K562 (cell line): ENCODE data around the gene ZCWPW1. TPM values are rescaled to one million over a fixed set of nuclear protein-coding genes. Genes with fewer than 3 reads are reported as not detected.
A peak's percentile ranks its signal among the peaks of the same experiment; 100 is the strongest.
"Not testable (repeated sequence)": the region's sequence is repeated elsewhere in the genome, so short reads cannot be mapped to it uniquely, and the experiment has no call there.

ENCODE experiments used
- ATAC-seq: fragments of 200-7000 bp; cut with Tn5 transposase; 3 replicates; pipeline ENCODE4 v1.9.1; 2020; ENCODE audit warnings: moderate library complexity
- BruUV-seq: library from RNA; stranded (reverse); fragments of 400-500 nt; replicated peaks from 2 replicates; lab custom pipeline; 2021; lab: Mats Ljungman, UMichigan
- CTCF ChIA-PET: fragments of 300-600 bp; formaldehyde crosslinking; extraction: SDS; loops from one replicate; lab custom pipeline; 2021; ENCODE audit warnings: low intra/inter-chr PET ratio; lab: Yijun Ruan, JAX
- POLR2A ChIA-PET: fragments of 300-600, 350-650 bp; sonication (Branson Sonifier 250); formaldehyde crosslinking; extraction: SDS; loops from one replicate; lab custom pipeline; 2021; ENCODE audit warnings: antibody characterized with exemption, inconsistent platforms; lab: Yijun Ruan, JAX
- DNase-seq, 4 experiments: peaks; one replicate each; pipeline versions ENCODE4 v3.0.0 to v3.0.0-alpha.2; 2011 to 2018; ENCODE audit warnings: low spot score in 3 of 4, mixed read lengths in 3 of 4; ENCODE audit errors: extremely low read depth in 1 of 4
- FAIRE-seq: peaks from 2 replicates; lab custom pipeline; 2011; peaks lifted over from hg19 to GRCh38; lab: Jason Lieb, UNC
- H2AFZ ChIP-seq: 2 replicates; pipeline ENCODE4 v1.6.0; 2011; ENCODE audit warnings: low read depth, low read length, control low read depth, inconsistent platforms
- H3K27ac ChIP-seq: fragments of 200-600 bp; 3 replicates; pipeline ENCODE4 v1.8.0; 2011; ENCODE audit warnings: low read depth, mild to moderate bottlenecking, control low read depth, inconsistent platforms, low read length, moderate library complexity, mixed read lengths; ENCODE audit errors: extremely low read depth
- H3K27me3 ChIP-seq, 2 experiments: fragments of 300-600 bp in 1 of 2; 2 replicates in 1 of 2; 3 replicates in 1 of 2; pipeline versions ENCODE4 v1.6.0 to v1.8.0; 2011; ENCODE audit warnings: inconsistent platforms in 2 of 2, low read length in 2 of 2, mild to moderate bottlenecking in 1 of 2, mixed read lengths in 1 of 2, moderate library complexity in 1 of 2; ENCODE audit not compliant: control insufficient read depth in 2 of 2, insufficient read depth in 2 of 2
- H3K36me3 ChIP-seq: fragments of 300-600 bp; 3 replicates; pipeline ENCODE4 v1.8.0; 2011; ENCODE audit warnings: mild to moderate bottlenecking, low read length, inconsistent platforms; ENCODE audit not compliant: control insufficient read depth, insufficient read depth
- H3K4me1 ChIP-seq, 2 experiments: fragments of 200-600 bp in 1 of 2; replicated peaks in 1 of 2; 2 replicates in 1 of 2; 3 replicates in 1 of 2; pipeline versions ENCODE4 v1.5.1 to v1.8.0; 2011; ENCODE audit warnings: inconsistent platforms in 2 of 2, low read length in 2 of 2, mild to moderate bottlenecking in 1 of 2, mixed read lengths in 1 of 2, moderate library complexity in 1 of 2; ENCODE audit not compliant: control insufficient read depth in 2 of 2, insufficient read depth in 2 of 2
- H3K4me2 ChIP-seq: 2 replicates; pipeline ENCODE4 v1.6.1; 2011; ENCODE audit warnings: low read length, control low read depth, inconsistent platforms, mixed read lengths; ENCODE audit not compliant: insufficient read depth
- H3K4me3 ChIP-seq: fragments of 200-600 bp; sonication (generic), shearing (Covaris generic); 2 replicates; pipeline ENCODE4 v1.5.1; 2016; ENCODE audit warnings: control low read depth, inconsistent platforms
- H3K79me2 ChIP-seq: fragments of 200-600 bp; 3 replicates; pipeline ENCODE4 v1.8.0; 2011; ENCODE audit warnings: low read length, inconsistent platforms; ENCODE audit not compliant: control insufficient read depth, insufficient read depth
- H3K9ac ChIP-seq, 2 experiments: 2 replicates each; pipeline versions ENCODE4 v1.6.0 to v1.6.1; 2011; ENCODE audit warnings: low read depth in 2 of 2, low read length in 2 of 2, control low read depth in 1 of 2, inconsistent platforms in 1 of 2, mild to moderate bottlenecking in 1 of 2, mixed read lengths in 1 of 2; ENCODE audit not compliant: insufficient read depth in 1 of 2
- H3K9me1 ChIP-seq: one replicate; pipeline ENCODE4 v1.6.0; 2011; ENCODE audit warnings: inconsistent platforms, mild to moderate bottlenecking, low read length, moderate library complexity; ENCODE audit not compliant: control insufficient read depth, insufficient read depth
- H3K9me3 ChIP-seq: replicated peaks from 2 replicates; pipeline ENCODE4 v1.5.1; 2011; ENCODE audit warnings: low read depth, low read length, inconsistent platforms; ENCODE audit not compliant: control insufficient read depth, insufficient read depth
- H4K20me1 ChIP-seq: replicated peaks from 2 replicates; pipeline ENCODE4 v1.6.1; 2011; ENCODE audit warnings: low read length, inconsistent platforms, mixed read lengths; ENCODE audit not compliant: control insufficient read depth, insufficient read depth
- ZBTB11 ChIP-seq, 3 experiments: fragments of 200-800 bp in 1 of 3; fragments of 250-450 bp in 1 of 3; fragments of 450-650 bp in 1 of 3; sonication (Bioruptor Pico) in 1 of 3; sonication (Bioruptor generic) in 1 of 3; formaldehyde crosslinking in 1 of 3; IDR thresholded peaks; 2 replicates each; pipeline versions ENCODE4 v1.6.1 to v1.8.0; 2016 to 2022; ENCODE audit warnings: mild to moderate bottlenecking in 2 of 3, missing genetic modification characterization in 2 of 3, missing compliant biosample characterization in 1 of 3, moderate library complexity in 1 of 3
- ZNF197 ChIP-seq: fragments of 200-800 bp; sonication (Bioruptor generic); IDR thresholded peaks from 2 replicates; pipeline ENCODE4 v1.6.1; 2016; ENCODE audit warnings: low read depth, missing genetic modification characterization, missing compliant biosample characterization
- ZNF644 ChIP-seq: fragments of 200-800 bp; sonication (Bioruptor generic); IDR thresholded peaks from 2 replicates; pipeline ENCODE4 v1.6.1; 2016; ENCODE audit warnings: low read depth, missing genetic modification characterization, missing compliant biosample characterization
- WGBS: fragments of 100-300 bp; shearing (Covaris generic); methylation state at CpG from one replicate; pipeline ENCODE4 v1.1.6; 2016; ENCODE audit warnings: low coverage, mixed read lengths; ENCODE audit not compliant: insufficient coverage; ENCODE audit errors: missing lambda C conversion rate; 5-methylcytosine and 5-hydroxymethylcytosine counted together
- in situ Hi-C: fragments of 300-500 bp; cut with MboI; formaldehyde crosslinking; loops from 4 replicates; pipeline ENCODE4 v1.15.0; 2018; ENCODE audit warnings: inconsistent platforms, mixed read lengths
- intact Hi-C: fragments of 100-400 bp; cut with micrococcal nuclease; formaldehyde crosslinking; loops from 2 replicates; pipeline ENCODE4 v1.14.2; 2022
- polyA plus RNA-seq, 8 experiments: library from polyadenylated mRNA; depleted of rRNA in 4 of 8; stranded (reverse) in 5 of 8; unstranded in 3 of 8; fragments of >200 nt; fragmentation: Nextera tagmentation in 2 of 8; fragmentation: Illumina TruSeq in 1 of 8; extraction: Ambion mirVana in 2 of 8; extraction: Trizol in 1 of 8; gene quantifications; 2 replicates each; pipeline versions ENCODE4 v1.2.1 to v1.2.3, GENCODE V29; 2011 to 2014; ENCODE audit warnings: inconsistent platforms in 1 of 8, missing spikeins in 1 of 8
- total RNA-seq, 7 experiments: library from RNA; depleted of rRNA in 6 of 7; stranded (reverse); fragments of >200 nt in 6 of 7; fragmentation: Illumina TruSeq in 2 of 7; extraction: Trizol in 2 of 7; gene quantifications; 2 replicates each; pipeline versions ENCODE4 v1.2.1 to v1.2.3, GENCODE V29; 2011 to 2021; ENCODE audit warnings: low replicate concordance in 1 of 7
- TF ChIP-seq, protein P1 (sequence below): fragments of 450-650 bp; IDR thresholded peaks from 2 replicates; pipeline ENCODE4 v1.6.1; 2016; ENCODE audit warnings: mild to moderate bottlenecking, moderate library complexity

The ZCWPW1 gene
- total and polyA plus RNA-seq, 9 of the 15 experiments (the other 6 are each of a cell fraction or from before 2014, with no cell fraction given): 0.18 to 1.7 (median 1.2) TPM

DNA sequence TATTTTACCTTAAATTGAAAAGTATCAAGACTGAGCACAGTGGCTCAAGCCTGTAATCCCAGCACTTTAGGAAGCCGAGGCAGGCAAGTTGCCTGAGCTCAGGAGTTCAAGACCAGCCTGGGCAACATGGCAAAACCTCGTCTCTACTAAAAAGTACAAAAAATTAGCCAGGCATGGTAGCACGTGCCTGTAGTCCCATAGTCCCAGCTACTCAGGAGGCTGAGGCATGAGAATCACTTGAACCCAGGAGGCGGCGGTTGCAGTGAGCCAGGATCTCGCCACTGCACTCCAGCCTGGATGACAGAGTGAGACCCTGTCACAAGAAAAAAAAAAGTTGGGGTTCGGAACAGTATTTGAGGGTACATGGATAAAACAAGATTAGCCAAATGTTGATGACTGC lies 10.7 kb upstream of the ZCWPW1 start:
- Histone ChIP-seq H3K36me3 (peaks cover 13% of the 10 kb centered on the region), H3K4me1 (peaks cover 33 to 68% of the 10 kb centered on the region in 2 experiments), H3K9ac (peak overlapping the region in 1 of 2 experiments; percentile 48; a peak in 2 of 4 replicates), H2AFZ (peak overlapping the region; percentile 96), H3K79me2 (peaks cover 23% of the 10 kb centered on the region), H3K27ac (peak overlapping the region; percentile 83; the same call in 2 of the 3 replicates)
- H3K9me3 ChIP-seq, intact Hi-C loops, BruUV-seq, H3K9me1 ChIP-seq, H3K27me3 ChIP-seq, H3K4me2 ChIP-seq, FAIRE-seq, in situ Hi-C loops, DNase-seq, H4K20me1 ChIP-seq, ATAC-seq, CTCF ChIA-PET, H3K4me3 ChIP-seq: not testable (repeated sequence)
- 80% methylated on average over 7 of the region's 7 CpGs for WGBS
- POLR2A ChIA-PET: interaction anchor here (0.6 to 4.3 kb wide), 4 partner anchors 10 to 339 kb away, joined by 3 to 44 read pairs (median 4); partner anchors contain the start of genes MEPCE and ZCWPW1
- TF ChIP-seq ZBTB11 (CRISPR knock-in tag; IDR thresholded peaks at IDR 0.05): 0 out of 6 replicates have a peak, but pooled peaks of 1 of the 3 experiments have one; percentile 38
- TF ChIP-seq ZNF644 (tag): 0 out of 2 replicates have a peak, but pooled peaks have one; percentile 63
- TF ChIP-seq ZNF197 (CRISPR knock-in tag): 0 out of 2 replicates have a peak, but pooled peaks have one; percentile 34
- TF ChIP-seq, protein P1, sequence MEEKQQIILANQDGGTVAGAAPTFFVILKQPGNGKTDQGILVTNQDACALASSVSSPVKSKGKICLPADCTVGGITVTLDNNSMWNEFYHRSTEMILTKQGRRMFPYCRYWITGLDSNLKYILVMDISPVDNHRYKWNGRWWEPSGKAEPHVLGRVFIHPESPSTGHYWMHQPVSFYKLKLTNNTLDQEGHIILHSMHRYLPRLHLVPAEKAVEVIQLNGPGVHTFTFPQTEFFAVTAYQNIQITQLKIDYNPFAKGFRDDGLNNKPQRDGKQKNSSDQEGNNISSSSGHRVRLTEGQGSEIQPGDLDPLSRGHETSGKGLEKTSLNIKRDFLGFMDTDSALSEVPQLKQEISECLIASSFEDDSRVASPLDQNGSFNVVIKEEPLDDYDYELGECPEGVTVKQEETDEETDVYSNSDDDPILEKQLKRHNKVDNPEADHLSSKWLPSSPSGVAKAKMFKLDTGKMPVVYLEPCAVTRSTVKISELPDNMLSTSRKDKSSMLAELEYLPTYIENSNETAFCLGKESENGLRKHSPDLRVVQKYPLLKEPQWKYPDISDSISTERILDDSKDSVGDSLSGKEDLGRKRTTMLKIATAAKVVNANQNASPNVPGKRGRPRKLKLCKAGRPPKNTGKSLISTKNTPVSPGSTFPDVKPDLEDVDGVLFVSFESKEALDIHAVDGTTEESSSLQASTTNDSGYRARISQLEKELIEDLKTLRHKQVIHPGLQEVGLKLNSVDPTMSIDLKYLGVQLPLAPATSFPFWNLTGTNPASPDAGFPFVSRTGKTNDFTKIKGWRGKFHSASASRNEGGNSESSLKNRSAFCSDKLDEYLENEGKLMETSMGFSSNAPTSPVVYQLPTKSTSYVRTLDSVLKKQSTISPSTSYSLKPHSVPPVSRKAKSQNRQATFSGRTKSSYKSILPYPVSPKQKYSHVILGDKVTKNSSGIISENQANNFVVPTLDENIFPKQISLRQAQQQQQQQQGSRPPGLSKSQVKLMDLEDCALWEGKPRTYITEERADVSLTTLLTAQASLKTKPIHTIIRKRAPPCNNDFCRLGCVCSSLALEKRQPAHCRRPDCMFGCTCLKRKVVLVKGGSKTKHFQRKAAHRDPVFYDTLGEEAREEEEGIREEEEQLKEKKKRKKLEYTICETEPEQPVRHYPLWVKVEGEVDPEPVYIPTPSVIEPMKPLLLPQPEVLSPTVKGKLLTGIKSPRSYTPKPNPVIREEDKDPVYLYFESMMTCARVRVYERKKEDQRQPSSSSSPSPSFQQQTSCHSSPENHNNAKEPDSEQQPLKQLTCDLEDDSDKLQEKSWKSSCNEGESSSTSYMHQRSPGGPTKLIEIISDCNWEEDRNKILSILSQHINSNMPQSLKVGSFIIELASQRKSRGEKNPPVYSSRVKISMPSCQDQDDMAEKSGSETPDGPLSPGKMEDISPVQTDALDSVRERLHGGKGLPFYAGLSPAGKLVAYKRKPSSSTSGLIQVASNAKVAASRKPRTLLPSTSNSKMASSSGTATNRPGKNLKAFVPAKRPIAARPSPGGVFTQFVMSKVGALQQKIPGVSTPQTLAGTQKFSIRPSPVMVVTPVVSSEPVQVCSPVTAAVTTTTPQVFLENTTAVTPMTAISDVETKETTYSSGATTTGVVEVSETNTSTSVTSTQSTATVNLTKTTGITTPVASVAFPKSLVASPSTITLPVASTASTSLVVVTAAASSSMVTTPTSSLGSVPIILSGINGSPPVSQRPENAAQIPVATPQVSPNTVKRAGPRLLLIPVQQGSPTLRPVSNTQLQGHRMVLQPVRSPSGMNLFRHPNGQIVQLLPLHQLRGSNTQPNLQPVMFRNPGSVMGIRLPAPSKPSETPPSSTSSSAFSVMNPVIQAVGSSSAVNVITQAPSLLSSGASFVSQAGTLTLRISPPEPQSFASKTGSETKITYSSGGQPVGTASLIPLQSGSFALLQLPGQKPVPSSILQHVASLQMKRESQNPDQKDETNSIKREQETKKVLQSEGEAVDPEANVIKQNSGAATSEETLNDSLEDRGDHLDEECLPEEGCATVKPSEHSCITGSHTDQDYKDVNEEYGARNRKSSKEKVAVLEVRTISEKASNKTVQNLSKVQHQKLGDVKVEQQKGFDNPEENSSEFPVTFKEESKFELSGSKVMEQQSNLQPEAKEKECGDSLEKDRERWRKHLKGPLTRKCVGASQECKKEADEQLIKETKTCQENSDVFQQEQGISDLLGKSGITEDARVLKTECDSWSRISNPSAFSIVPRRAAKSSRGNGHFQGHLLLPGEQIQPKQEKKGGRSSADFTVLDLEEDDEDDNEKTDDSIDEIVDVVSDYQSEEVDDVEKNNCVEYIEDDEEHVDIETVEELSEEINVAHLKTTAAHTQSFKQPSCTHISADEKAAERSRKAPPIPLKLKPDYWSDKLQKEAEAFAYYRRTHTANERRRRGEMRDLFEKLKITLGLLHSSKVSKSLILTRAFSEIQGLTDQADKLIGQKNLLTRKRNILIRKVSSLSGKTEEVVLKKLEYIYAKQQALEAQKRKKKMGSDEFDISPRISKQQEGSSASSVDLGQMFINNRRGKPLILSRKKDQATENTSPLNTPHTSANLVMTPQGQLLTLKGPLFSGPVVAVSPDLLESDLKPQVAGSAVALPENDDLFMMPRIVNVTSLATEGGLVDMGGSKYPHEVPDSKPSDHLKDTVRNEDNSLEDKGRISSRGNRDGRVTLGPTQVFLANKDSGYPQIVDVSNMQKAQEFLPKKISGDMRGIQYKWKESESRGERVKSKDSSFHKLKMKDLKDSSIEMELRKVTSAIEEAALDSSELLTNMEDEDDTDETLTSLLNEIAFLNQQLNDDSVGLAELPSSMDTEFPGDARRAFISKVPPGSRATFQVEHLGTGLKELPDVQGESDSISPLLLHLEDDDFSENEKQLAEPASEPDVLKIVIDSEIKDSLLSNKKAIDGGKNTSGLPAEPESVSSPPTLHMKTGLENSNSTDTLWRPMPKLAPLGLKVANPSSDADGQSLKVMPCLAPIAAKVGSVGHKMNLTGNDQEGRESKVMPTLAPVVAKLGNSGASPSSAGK: peak; percentile 45
